Coronary artery (tissue), 2 donors: ENCODE data around the gene TSPAN5.

Experiments
- DNase-seq: peaks from one replicate; pipeline ENCODE4 v3.0.0-alpha.2; 2017; ENCODE audit warnings: low spot score
- H3K27ac ChIP-seq, 2 donors: fragments of 200-600 bp; sonication (generic); one replicate each; pipeline ENCODE4 v1.5.1; 2016 to 2019
- H3K4me3 ChIP-seq: fragments of 200-600 bp; sonication (generic); 2 replicates; pipeline ENCODE4 v1.5.1; 2016; ENCODE audit warnings: mild to moderate bottlenecking, moderate library complexity
- TF ChIP-seq, protein P1 (sequence below): fragments of 200-600 bp; sonication (generic); IDR thresholded peaks from one replicate; pipeline ENCODE4 v1.5.1; 2019; ENCODE audit warnings: antibody characterized with exemption

TSPAN5 gene

DNA sequence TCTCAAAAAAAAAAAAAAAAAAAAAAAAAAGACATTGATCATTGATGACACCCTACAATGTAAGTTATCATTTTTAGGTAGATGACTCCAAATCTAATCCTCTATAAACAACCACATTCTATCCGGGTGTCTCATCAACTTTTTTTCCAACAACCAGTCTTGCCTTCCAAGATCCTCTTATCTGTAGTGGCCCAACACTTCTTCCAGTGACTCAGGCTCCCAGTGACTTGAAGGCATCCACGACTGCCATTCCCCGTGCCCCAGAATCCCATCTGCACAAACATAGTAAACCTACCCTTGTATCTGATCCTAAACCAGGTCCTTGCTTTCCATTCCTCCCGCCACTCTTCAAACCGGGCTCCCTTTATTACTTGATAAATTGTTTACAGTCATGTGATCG, 15.6 kb upstream of the TSPAN5 start:
- DNase-seq = no peak
- Histone ChIP-seq H3K4me3 (no peak overlapping the region), H3K27ac (no peak overlapping the region)
- TF ChIP-seq, protein P1, sequence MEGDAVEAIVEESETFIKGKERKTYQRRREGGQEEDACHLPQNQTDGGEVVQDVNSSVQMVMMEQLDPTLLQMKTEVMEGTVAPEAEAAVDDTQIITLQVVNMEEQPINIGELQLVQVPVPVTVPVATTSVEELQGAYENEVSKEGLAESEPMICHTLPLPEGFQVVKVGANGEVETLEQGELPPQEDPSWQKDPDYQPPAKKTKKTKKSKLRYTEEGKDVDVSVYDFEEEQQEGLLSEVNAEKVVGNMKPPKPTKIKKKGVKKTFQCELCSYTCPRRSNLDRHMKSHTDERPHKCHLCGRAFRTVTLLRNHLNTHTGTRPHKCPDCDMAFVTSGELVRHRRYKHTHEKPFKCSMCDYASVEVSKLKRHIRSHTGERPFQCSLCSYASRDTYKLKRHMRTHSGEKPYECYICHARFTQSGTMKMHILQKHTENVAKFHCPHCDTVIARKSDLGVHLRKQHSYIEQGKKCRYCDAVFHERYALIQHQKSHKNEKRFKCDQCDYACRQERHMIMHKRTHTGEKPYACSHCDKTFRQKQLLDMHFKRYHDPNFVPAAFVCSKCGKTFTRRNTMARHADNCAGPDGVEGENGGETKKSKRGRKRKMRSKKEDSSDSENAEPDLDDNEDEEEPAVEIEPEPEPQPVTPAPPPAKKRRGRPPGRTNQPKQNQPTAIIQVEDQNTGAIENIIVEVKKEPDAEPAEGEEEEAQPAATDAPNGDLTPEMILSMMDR = no peak

DNA sequence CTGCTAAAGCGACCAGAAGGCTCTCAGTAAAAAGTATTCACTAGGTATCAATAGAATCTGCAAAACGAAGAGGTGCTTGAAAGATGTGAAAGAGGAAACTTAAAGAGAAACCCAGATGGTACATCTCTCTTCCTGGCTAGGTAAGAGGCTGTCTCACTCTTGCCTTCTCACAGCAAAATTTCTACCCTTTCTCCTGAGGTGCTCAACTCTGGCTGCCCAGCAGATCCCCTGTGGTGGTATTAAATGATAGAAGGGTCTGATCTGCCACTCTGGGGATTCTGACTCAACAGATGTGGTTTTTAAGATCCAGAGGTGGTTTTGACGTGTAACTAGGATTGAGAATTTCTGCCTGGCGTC, 14.9 kb upstream of the TSPAN5 start:
- Histone ChIP-seq H3K27ac (no peak overlapping the region), H3K4me3 (no peak overlapping the region)
- DNase-seq = no peak
- TF ChIP-seq, protein P1 = no peak

DNA sequence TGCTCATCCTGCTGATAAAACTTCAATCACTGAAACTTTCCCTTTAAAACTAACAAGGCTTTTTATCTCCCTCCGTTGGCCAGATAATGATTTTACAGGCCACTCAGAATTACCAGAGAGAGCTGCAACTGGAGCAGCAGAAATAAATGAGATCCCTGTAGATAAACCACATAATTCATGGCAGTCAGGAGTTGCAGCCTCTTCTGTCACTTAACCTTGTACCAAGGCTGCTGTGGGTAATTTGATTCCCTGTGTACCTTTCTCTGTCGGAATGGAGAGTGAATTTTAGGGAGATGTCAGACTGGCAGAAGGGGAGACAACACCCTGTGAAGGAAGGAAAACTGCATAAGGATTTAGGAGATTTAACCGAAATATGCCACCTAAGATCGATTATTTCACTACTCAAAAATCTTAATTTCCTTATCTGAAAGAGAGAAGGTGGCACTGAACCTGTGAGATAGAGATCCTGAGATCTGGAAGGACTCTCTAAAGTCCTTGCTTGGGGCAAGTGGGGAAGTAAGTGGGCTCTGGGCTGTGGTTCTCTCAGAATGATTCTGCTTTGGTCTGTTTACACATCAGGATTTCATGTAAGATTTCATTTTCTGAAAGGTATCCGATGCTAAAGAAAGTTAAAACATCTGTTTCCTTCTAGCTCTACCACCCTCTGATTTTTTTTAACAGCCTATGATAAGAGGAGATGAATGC, 14.3 kb upstream of the TSPAN5 start:
- TF ChIP-seq, protein P1 = no peak
- DNase-seq = no peak
- Histone ChIP-seq H3K4me3 (no peak overlapping the region), H3K27ac (no peak overlapping the region)

DNA sequence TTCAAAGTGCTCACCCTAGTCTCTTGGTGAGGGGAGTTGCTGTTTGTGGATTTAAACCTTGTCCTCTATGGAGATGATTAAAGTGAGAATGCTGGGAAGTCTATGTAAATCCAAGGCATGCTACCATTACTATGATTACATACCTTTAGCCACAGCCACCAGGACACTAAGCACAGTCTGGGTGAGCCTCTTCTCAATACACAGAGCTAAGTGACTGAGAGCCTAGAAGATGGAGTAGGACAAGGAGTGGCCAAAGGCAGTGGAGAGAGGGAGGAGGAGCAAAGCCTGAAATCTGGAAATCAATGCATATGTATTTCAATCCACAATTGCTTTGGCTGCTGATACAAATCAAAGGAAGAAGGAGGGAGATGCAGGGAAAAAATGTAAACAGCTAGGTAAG, 12.7 kb upstream of the TSPAN5 start:
- TF ChIP-seq, protein P1 = no peak
- H3K27ac ChIP-seq = no peak overlapping the region
- no peak for DNase-seq
- no peak overlapping the region for H3K4me3 ChIP-seq

DNA sequence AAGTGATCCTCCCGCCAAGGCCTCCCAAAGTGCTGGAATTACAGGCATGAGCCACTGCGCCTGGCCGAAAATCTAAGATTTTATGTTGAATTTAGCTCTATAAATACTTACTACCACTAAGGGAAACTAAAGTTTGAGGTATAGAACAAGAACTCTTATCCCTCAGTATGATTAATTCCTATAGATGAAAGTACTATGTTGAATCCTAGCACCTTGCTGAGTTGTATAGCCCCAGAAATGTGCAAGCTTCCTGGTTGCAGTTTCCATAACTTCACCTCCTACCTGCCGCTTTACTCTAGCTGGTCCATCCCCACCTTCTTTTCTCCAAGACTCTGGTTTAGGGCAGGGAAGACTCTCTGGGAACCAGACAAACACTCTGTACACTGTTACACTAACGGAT, 11.8 kb upstream of the TSPAN5 start:
- H3K27ac ChIP-seq = no peak overlapping the region
- H3K4me3 ChIP-seq = no peak overlapping the region
- no peak for DNase-seq
- TF ChIP-seq, protein P1 = no peak

DNA sequence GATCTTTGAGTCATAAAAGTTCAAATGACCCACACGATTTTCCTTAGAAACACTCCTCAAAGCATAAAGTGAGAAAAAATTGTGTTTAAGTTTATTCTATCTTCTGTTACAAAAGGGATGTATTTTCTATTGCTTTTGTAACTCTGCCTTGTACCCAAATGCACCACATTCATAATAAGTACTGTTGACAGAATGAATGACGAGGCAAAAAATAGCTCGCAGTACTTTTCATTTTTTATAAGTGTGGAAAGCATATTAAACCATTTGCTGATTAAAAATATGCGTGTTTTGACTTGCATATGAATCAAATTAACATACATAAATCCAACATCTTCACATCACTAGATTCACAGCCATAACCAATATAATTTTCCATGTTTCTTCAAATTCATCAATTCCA, 11.2 kb upstream of the TSPAN5 start:
- DNase-seq = no peak

DNA sequence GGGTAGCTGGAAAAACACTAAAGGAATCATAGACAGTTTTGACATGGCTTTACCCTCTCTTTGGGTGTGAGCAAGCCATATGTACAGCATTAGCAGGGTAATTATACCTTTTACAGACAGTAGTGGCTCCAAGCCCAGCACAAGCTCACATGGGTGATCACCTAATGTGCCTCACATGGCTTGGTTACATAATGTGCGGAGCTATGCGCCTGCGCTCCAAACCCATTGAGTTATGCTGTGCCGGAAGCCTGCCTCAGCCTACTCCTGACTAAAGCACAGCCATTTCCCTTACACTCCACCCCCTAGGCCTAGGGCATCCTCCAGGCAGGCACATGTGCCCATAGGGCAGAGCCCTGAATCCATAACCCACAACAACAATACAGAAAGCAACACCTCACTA, 6.5 kb upstream of the TSPAN5 start:
- no peak for DNase-seq
- no peak overlapping the region for H3K27ac ChIP-seq
- H3K4me3 ChIP-seq = no peak overlapping the region
- TF ChIP-seq, protein P1 = no peak

More for the DNA sequence above, 11.2 kb upstream of the TSPAN5 start:
- TF ChIP-seq, protein P1 = no peak
- H3K27ac ChIP-seq = no peak overlapping the region
- H3K4me3 ChIP-seq = no peak overlapping the region
